Measurements from ENCODE around the gene PALLD.

- TF ChIP-seq ZNF274 (IDR thresholded peaks at IDR 0.05; ENCODE audit: borderline replicate concordance, extremely low read depth, low read length) (no peak), ATF3 (IDR thresholded peaks at IDR 0.05; ENCODE audit: insufficient read depth, low read depth, low read length) (no peak), E2F6 (IDR thresholded peaks at IDR 0.05) (no peak), ASH2L (IDR thresholded peaks at IDR 0.05; ENCODE audit: low read length) (no peak), CTCF (IDR thresholded peaks at IDR 0.05; ENCODE audit: control extremely low read depth in 1 of 3, insufficient read depth in 1 of 3, low read depth in 1 of 3, low read length in 3 of 3) (no peak), CEBPB (IDR thresholded peaks at IDR 0.05; ENCODE audit: low read depth, low read length) (no peak)
These were observed 391.9 kb downstream of the PALLD start for GRCh38 chr4:168888715-168889215.

All from H1 (cell line).